Thyroid gland (tissue), 4 donors: ENCODE measurements around the gene LRFN2. TPM values are rescaled to one million over a fixed set of nuclear protein-coding genes. Genes with fewer than 3 reads are reported as not detected.

ENCODE experiments used
- DNase-seq, 2 donors: peaks; one replicate each; pipeline ENCODE4 v3.0.0-alpha.2; 2019
- H3K27ac ChIP-seq, 3 donors: fragments of 200-600 bp; sonication (generic); 1 replicate in 2 of 3; 2 replicates in 1 of 3; pipeline ENCODE4 v1.5.1; 2016 to 2019; ENCODE audit warnings: mild to moderate bottlenecking in 1 of 3, moderate library complexity in 1 of 3
- H3K27me3 ChIP-seq: fragments of 200-600 bp; sonication (generic); one replicate; pipeline ENCODE4 v1.5.1; 2019
- H3K36me3 ChIP-seq, 2 donors: fragments of 200-600 bp; sonication (generic); one replicate each; pipeline ENCODE4 v1.5.1; 2016 to 2019
- H3K4me1 ChIP-seq, 2 donors: fragments of 200-600 bp; sonication (generic); one replicate each; pipeline ENCODE4 v1.5.1; 2017 to 2019
- H3K4me3 ChIP-seq, 3 donors: fragments of 200-600 bp; sonication (generic); replicated peaks in 1 of 3; 1 replicate in 2 of 3; 2 replicates in 1 of 3; pipeline ENCODE4 v1.5.1; 2016; ENCODE audit warnings: mild to moderate bottlenecking in 1 of 3
- H3K9me3 ChIP-seq: fragments of 200-600 bp; sonication (generic); one replicate; pipeline ENCODE4 v1.5.1; 2017
- CTCF ChIP-seq, 6 experiments: fragments of 200-600 bp in 3 of 6; fragments of 450-650 bp in 3 of 6; sonication (generic) in 3 of 6; IDR thresholded peaks; one replicate each; pipeline ENCODE4 v1.5.1; 2016 to 2019; ENCODE audit warnings: antibody characterized with exemption in 6 of 6, mild to moderate bottlenecking in 2 of 6, inconsistent platforms in 1 of 6, moderate library complexity in 1 of 6
- POLR2A ChIP-seq, 2 donors: fragments of 450-650 bp; IDR thresholded peaks; one replicate each; pipeline ENCODE4 v1.6.1; 2017; ENCODE audit warnings: antibody characterized with exemption in 2 of 2, mild to moderate bottlenecking in 2 of 2, moderate library complexity in 1 of 2
- WGBS, 2 donors: methylation state at CpG; one replicate each; pipeline ENCODE4 v1.1.5; 2017; 5-methylcytosine and 5-hydroxymethylcytosine counted together
- intact Hi-C: fragments of 100-400 bp; cut with DNase I; formaldehyde crosslinking; loops from one replicate; pipeline ENCODE4 v1.15.1; 2023
- total RNA-seq, 4 donors: library from RNA; depleted of rRNA; stranded (reverse); fragments of >200 nt; gene quantifications; one replicate each; pipeline ENCODE4 v1.2.3, GENCODE V29; 2016

LRFN2 gene
- total RNA-seq, 4 donors from 2014 or later = 0.13 TPM; not detected in 3

GRCh38 chr6:40552941-40553340, 34.2 kb downstream of the LRFN2 start:
- H3K27ac ChIP-seq = no peak overlapping the region
- intact Hi-C loops = no loop called here
- DNase-seq = no peak
- H3K4me1 ChIP-seq = peaks cover 24 to 56% of the 10 kb centered on the region in 2 donors
- H3K9me3 ChIP-seq = no peaks in the 10 kb centered on the region
- H3K27me3 ChIP-seq = no peaks in the 10 kb centered on the region
- no peak overlapping the region for H3K4me3 ChIP-seq
- H3K36me3 ChIP-seq = no peaks in the 10 kb centered on the region
- TF ChIP-seq CTCF (IDR thresholded peaks at IDR 0.05) = no peak
- TF ChIP-seq POLR2A (IDR thresholded peaks at IDR 0.05) = no peak
- WGBS, 2 donors = 85 to 88% methylated on average over 4 of the region's 4 CpGs

GRCh38 chr6:40551966-40552505, 35.1 kb downstream of the LRFN2 start:
- peak overlapping the region; percentile 29 to 35 (median 33) for H3K27ac ChIP-seq
- no peaks in the 10 kb centered on the region for H3K9me3 ChIP-seq
- no peaks in the 10 kb centered on the region for H3K36me3 ChIP-seq
- 27 to 32% methylated on average over 4 of the region's 4 CpGs for WGBS, 2 donors
- peak; percentile 69 to 70 for DNase-seq
- H3K27me3 ChIP-seq = no peaks in the 10 kb centered on the region
- peaks cover 24 to 56% of the 10 kb centered on the region in 2 donors for H3K4me1 ChIP-seq
- no peak for TF ChIP-seq POLR2A (IDR thresholded peaks at IDR 0.05)
- TF ChIP-seq CTCF (IDR thresholded peaks at IDR 0.05) = no peak
- no peak overlapping the region for H3K4me3 ChIP-seq
- intact Hi-C loops = no loop called here

GRCh38 chr6:40550202-40551101, 36.7 kb downstream of the LRFN2 start:
- WGBS, 2 donors = 75 to 80% methylated on average over 12 of the region's 12 CpGs
- no peaks in the 10 kb centered on the region for H3K27me3 ChIP-seq
- no peaks in the 10 kb centered on the region for H3K36me3 ChIP-seq
- intact Hi-C loops = no loop called here
- no peak overlapping the region for H3K4me3 ChIP-seq
- H3K9me3 ChIP-seq = no peaks in the 10 kb centered on the region
- peaks cover 24 to 49% of the 10 kb centered on the region in 2 donors for H3K4me1 ChIP-seq
- TF ChIP-seq CTCF (IDR thresholded peaks at IDR 0.05) (peak in 4 of 6 experiments; percentile 27 to 53 (median 44)), POLR2A (IDR thresholded peaks at IDR 0.05) (no peak)
- no peak overlapping the region for H3K27ac ChIP-seq
- peak; percentile 43 to 51 for DNase-seq

- Histone ChIP-seq H3K36me3 (no peaks in the 10 kb centered on the region), H3K4me1 (peaks cover 0 to 10% of the 10 kb centered on the region in 2 donors), H3K9me3 (no peaks in the 10 kb centered on the region), H3K4me3 (no peak overlapping the region), H3K27ac (no peak overlapping the region), H3K27me3 (no peaks in the 10 kb centered on the region)
- DNase-seq = no peak
- TF ChIP-seq POLR2A (IDR thresholded peaks at IDR 0.05) = no peak
- TF ChIP-seq CTCF (IDR thresholded peaks at IDR 0.05) = no peak
- intact Hi-C loops = no loop called here
- WGBS, 2 donors = 73 to 74% methylated on average over 6 of the region's 6 CpGs
Observed at GRCh38 chr6:40545954-40546353, 41.2 kb downstream of the LRFN2 start.

GRCh38 chr6:40543776-40544175, 43.4 kb downstream of the LRFN2 start:
- Histone ChIP-seq H3K9me3 (no peaks in the 10 kb centered on the region), H3K4me3 (no peak overlapping the region), H3K27ac (no peak overlapping the region), H3K27me3 (no peaks in the 10 kb centered on the region), H3K4me1 (no peaks in the 10 kb centered on the region), H3K36me3 (no peaks in the 10 kb centered on the region)
- intact Hi-C loops = no loop called here
- TF ChIP-seq CTCF (IDR thresholded peaks at IDR 0.05) (no peak), POLR2A (IDR thresholded peaks at IDR 0.05) (no peak)
- no peak for DNase-seq
- WGBS, 2 donors = 80 to 97% methylated on average over 2 of the region's 2 CpGs
